ENCODE results near the gene MYO1A. TPM values are rescaled to one million over a fixed set of nuclear protein-coding genes. Genes with fewer than 3 reads are reported as not detected.
"Not testable (repeated sequence)": the region's sequence is repeated elsewhere in the genome, so short reads cannot be mapped to it uniquely, and the experiment has no call there.

MYO1A gene
- total RNA-seq, 1 donor from 2014 or later, result 0.40 TPM

DNA sequence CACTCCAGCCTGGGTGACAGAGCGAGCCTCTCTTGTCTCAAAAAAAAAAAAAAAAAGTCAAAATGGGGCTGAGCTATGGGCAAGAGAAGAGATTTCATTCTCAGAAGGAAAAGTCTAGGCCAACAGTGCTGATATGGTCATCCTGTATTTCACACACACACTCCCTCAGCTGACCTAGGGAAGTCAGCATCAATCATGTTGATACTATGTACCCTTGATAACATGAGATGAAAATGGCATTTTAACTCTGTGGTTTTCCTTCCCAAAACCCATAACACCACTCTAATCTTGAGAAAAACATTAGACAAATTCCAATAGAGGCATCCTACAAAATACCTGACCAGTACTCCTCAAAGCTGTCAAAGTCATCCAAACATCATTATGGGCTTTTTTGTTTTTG lies 30.9 kb upstream of the MYO1A start:
- peaks cover 35% of the 10 kb centered on the region for H3K4me1 Mint-ChIP-seq

DNA sequence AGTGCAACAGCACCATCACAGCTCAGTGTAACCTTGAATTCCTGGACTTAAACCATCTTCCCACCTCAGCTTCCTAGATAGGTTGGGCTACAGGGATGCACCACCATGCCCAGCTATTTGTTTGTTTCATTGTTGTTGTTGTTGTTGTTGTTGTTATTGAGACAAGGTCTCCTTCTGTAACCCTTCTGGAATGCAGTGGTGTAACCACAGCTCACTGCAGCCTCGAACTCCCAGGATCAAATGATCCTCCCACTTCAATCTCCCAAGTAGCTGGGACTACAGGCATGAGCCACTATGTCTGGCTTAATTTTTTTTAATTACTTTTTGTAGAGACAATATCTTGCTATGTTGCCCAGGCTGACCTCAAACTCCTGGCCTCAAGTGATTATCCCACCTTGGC lies 29.9 kb upstream of the MYO1A start:
- TF ChIP-seq, protein P1, sequence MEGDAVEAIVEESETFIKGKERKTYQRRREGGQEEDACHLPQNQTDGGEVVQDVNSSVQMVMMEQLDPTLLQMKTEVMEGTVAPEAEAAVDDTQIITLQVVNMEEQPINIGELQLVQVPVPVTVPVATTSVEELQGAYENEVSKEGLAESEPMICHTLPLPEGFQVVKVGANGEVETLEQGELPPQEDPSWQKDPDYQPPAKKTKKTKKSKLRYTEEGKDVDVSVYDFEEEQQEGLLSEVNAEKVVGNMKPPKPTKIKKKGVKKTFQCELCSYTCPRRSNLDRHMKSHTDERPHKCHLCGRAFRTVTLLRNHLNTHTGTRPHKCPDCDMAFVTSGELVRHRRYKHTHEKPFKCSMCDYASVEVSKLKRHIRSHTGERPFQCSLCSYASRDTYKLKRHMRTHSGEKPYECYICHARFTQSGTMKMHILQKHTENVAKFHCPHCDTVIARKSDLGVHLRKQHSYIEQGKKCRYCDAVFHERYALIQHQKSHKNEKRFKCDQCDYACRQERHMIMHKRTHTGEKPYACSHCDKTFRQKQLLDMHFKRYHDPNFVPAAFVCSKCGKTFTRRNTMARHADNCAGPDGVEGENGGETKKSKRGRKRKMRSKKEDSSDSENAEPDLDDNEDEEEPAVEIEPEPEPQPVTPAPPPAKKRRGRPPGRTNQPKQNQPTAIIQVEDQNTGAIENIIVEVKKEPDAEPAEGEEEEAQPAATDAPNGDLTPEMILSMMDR (conservative IDR thresholded peaks at IDR 0.05), result no peak
- DNase-seq (ENCODE audit: low read depth, low spot score), result no peak
- Mint-ChIP-seq H3K9me3 (no peaks in the 10 kb centered on the region), H3K4me3 (peak overlapping the region; percentile 27), H3K27ac (ENCODE audit: unreplicated experiment) (no peak overlapping the region), H3K4me1 (peaks cover 24% of the 10 kb centered on the region), H3K27me3 (ENCODE audit: low read depth) (no peaks in the 10 kb centered on the region), H3K36me3 (ENCODE audit: low read depth) (peaks cover 2% of the 10 kb centered on the region)

More for the DNA sequence above, 30.9 kb upstream of the MYO1A start:
- H3K27ac Mint-ChIP-seq (ENCODE audit: unreplicated experiment), result no peak overlapping the region
- H3K36me3 Mint-ChIP-seq (ENCODE audit: low read depth), result peaks cover 2% of the 10 kb centered on the region
- H3K9me3 Mint-ChIP-seq, result no peaks in the 10 kb centered on the region
- TF ChIP-seq, protein P1 (conservative IDR thresholded peaks at IDR 0.05), result no peak
- DNase-seq (ENCODE audit: low read depth, low spot score), result no peak
- H3K27me3 Mint-ChIP-seq (ENCODE audit: low read depth), result no peaks in the 10 kb centered on the region
- H3K4me3 Mint-ChIP-seq, result peak overlapping the region; percentile 38

DNA sequence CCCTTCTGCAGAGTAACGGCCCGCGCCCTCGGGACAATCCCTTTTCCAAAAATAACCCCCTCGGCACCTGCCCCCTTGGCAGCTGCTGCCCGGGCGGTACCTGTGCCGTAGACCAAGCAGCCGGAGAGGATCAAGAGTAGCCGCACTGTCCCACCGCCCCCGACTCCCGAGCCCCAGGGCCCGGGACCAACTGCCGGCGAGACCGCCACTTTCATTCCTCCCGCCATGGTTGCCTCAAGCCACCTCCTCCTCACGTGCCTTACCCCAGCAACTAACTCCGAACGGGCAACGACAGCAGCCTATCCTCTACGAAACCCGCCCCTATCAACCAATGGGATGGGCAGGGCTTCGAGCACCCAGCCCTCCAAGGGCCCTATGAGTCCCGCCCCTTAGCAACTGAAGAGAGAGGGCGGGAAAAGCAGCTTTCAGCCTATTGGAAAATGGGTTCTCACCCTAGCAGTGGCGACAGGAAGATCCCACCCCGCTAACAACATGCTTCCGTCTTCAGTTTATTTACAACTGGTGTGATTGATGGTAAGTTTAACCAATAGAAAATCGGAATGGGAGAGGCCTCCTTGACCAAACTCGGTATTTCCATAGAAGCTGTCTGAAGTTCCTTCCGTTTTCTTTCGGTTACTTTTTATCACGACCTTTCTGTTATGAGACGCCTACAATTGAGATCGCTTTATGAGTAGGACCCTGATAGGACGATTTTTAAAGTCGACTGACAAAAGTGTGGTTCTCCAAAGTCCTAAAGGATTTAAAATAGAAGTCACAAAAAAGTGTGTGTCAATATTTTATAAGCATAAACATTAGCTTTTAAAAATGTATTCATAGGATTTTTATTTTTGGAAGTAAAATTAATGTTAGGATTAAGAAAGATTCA lies 28.8 kb upstream of the MYO1A start, which contains the start of gene NEMP1:
TSS of gene NEMP1 (minus strand) at position 273 of the 886 bp plus-strand sequence. CDS start at position 227, 46 bp downstream.
- Mint-ChIP-seq H3K9me3 (no peaks in the 10 kb centered on the region), H3K27ac (ENCODE audit: unreplicated experiment) (peak within 1 kb of the TSS; percentile 96), H3K4me3 (peak within 1 kb of the TSS; percentile 97), H3K4me1 (peaks cover 20% of the 10 kb centered on the region), H3K27me3 (ENCODE audit: low read depth) (no peaks in the 10 kb centered on the region), H3K36me3 (ENCODE audit: low read depth) (peaks cover 2% of the 10 kb centered on the region)
- TF ChIP-seq, protein P1 (conservative IDR thresholded peaks at IDR 0.05), result no peak
- DNase-seq (ENCODE audit: low read depth, low spot score), result peak; percentile 82

DNA sequence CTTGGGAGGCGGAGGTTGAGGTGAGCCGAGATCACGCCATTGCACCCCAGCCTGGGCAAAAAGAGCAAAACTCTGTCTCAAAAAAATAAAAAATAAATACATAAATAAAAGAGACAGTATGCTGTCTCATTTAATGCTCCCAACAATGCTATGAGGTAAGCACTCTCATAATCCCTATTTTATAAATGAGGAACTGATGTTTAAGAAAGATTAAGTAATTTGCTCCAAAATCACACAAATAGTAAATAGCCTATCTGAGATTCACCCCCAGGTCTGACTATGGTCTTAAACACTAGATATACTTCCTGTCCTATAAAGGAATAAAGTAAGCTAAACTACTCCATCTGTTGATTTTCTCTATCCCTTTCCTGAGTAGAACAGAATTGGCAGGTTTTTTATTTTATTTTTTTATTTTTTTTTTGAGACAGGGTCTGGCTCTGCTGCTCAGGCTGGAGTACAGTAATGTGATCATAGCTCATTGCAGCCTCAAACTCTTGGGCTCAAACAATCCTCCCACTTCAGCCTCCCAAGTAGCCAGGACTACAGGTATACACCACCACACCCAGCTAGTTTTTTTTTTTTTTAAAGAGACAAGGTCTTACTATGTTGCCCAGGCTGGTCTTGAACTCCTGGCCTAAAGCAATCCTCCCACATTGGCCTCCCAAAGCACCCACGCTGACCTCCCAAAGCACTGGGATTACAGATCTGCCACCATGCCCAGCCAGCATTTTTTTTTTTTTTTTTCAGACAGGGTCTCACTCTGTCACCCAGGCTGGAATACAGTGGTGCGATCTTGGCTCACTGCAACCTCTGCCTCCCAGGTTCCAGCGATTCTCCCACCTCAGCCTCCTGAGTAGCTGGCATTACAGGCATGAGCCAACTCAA lies 23.9 kb upstream of the MYO1A start:
- not testable (repeated sequence) for H3K36me3 Mint-ChIP-seq (ENCODE audit: low read depth); H3K27me3 Mint-ChIP-seq (ENCODE audit: low read depth)
- peaks cover 18% of the 10 kb centered on the region for H3K4me1 Mint-ChIP-seq

DNA sequence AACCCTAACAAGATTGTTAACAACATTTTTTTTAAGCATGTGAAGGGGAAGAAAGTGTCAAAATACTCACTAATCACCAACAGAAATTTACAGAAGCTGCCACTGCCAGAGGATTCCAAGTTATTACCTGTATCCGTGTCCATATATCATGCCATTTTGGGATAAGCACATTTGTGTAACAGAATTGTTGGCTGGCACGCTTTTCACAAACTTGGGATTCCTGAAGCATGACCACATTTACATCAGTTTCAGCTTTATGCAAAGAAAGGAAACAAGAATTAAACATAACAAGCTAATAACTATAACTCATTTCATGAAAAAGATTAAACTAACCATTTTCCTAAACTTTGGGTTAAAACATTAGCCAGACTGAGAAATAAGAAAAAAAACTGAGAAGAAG lies 22.7 kb upstream of the MYO1A start:
- TF ChIP-seq, protein P1 (conservative IDR thresholded peaks at IDR 0.05), result no peak
- DNase-seq (ENCODE audit: low read depth, low spot score), result no peak
- H3K9me3 Mint-ChIP-seq, result no peaks in the 10 kb centered on the region
- H3K4me1 Mint-ChIP-seq, result peaks cover 12% of the 10 kb centered on the region
- no peak overlapping the region for H3K27ac Mint-ChIP-seq (ENCODE audit: unreplicated experiment)
- H3K36me3 Mint-ChIP-seq (ENCODE audit: low read depth), result peaks cover 4% of the 10 kb centered on the region
- H3K27me3 Mint-ChIP-seq (ENCODE audit: low read depth), result no peaks in the 10 kb centered on the region
- H3K4me3 Mint-ChIP-seq, result peak overlapping the region; percentile 6

More for the DNA sequence above, 23.9 kb upstream of the MYO1A start:
- H3K4me3 Mint-ChIP-seq, result peak overlapping the region; percentile 9
- not testable (repeated sequence) for DNase-seq (ENCODE audit: low read depth, low spot score); H3K27ac Mint-ChIP-seq (ENCODE audit: unreplicated experiment); H3K9me3 Mint-ChIP-seq

Measured in neural crest cell (in vitro differentiated cells).